Esophagus squamous epithelium (tissue), 4 donors: ENCODE data around the gene ACOT13.

Source experiments
- CTCF ChIP-seq, 6 experiments: fragments of 450-650 bp in 4 of 6; fragments of 200-600 bp in 2 of 6; sonication (generic) in 2 of 6; IDR thresholded peaks; one replicate each; pipeline ENCODE4 v1.5.1; 2016 to 2019; ENCODE audit warnings: antibody characterized with exemption in 6 of 6, mild to moderate bottlenecking in 4 of 6, moderate library complexity in 4 of 6
- POLR2A ChIP-seq, 4 donors: fragments of 450-650 bp; IDR thresholded peaks; one replicate each; pipeline ENCODE4 v1.6.1; 2017; ENCODE audit warnings: antibody characterized with exemption in 4 of 4, mild to moderate bottlenecking in 4 of 4, moderate library complexity in 3 of 4

- TF ChIP-seq POLR2A (IDR thresholded peaks at IDR 0.05) (no peak), CTCF (IDR thresholded peaks at IDR 0.05) (no peak)
Measured at GRCh38 chr6:24699521-24700359, 32.9 kb downstream of the ACOT13 start.
